Central memory CD4-positive, alpha-beta T cell (primary cell): ENCODE data around the gene LHX1.

Source experiments
- DNase-seq: peaks from one replicate; pipeline ENCODE4 v3.0.0; 2022

Gene LHX1

GRCh38 chr17:36972905-36973304 is 35.6 kb downstream of the LHX1 start:
- DNase-seq: no peak

- no peak for DNase-seq
Measured at GRCh38 chr17:36975922-36976515, 38.7 kb downstream of the LHX1 start.

GRCh38 chr17:36977066-36977465 is 39.8 kb downstream of the LHX1 start:
- no peak for DNase-seq

- DNase-seq: no peak
Measured at GRCh38 chr17:36977568-36977967, 40.3 kb downstream of the LHX1 start.

- no peak for DNase-seq
Measured at GRCh38 chr17:36978810-36979564, 41.7 kb downstream of the LHX1 start.

GRCh38 chr17:36979565-36979941 is 42.3 kb downstream of the LHX1 start:
- no peak for DNase-seq

- DNase-seq: no peak
Measured at GRCh38 chr17:36980280-36980761, 43.0 kb downstream of the LHX1 start.

GRCh38 chr17:36983618-36984017 is 46.3 kb downstream of the LHX1 start:
- no peak for DNase-seq

GRCh38 chr17:36989173-36989572 is 51.9 kb downstream of the LHX1 start:
- no peak for DNase-seq

GRCh38 chr17:36992701-36993100 is 55.4 kb downstream of the LHX1 start:
- DNase-seq: no peak

GRCh38 chr17:36993227-36993626 is 56.0 kb downstream of the LHX1 start:
- DNase-seq: no peak
